Cardiac fibroblast (primary cell): ENCODE results near the gene KLF15.

Experiments
- DNase-seq, 2 donors: peaks; one replicate each; pipeline versions ENCODE4 v3.0.0 to v3.0.0-alpha.2; 2010; ENCODE audit warnings: low read depth in 2 of 2
- H3K4me3 ChIP-seq, 2 donors: replicated peaks in 1 of 2; 1 replicate in 1 of 2; 2 replicates in 1 of 2; pipeline ENCODE4 v1.5.1; 2011; ENCODE audit warnings: low read depth in 2 of 2, low read length in 2 of 2, mild to moderate bottlenecking in 2 of 2, moderate library complexity in 1 of 2
- TF ChIP-seq, protein P1 (sequence below): IDR thresholded peaks from one replicate; pipeline ENCODE4 v1.5.1; 2011; ENCODE audit warnings: low read depth, mild to moderate bottlenecking, low read length, inconsistent platforms

The KLF15 gene

DNA sequence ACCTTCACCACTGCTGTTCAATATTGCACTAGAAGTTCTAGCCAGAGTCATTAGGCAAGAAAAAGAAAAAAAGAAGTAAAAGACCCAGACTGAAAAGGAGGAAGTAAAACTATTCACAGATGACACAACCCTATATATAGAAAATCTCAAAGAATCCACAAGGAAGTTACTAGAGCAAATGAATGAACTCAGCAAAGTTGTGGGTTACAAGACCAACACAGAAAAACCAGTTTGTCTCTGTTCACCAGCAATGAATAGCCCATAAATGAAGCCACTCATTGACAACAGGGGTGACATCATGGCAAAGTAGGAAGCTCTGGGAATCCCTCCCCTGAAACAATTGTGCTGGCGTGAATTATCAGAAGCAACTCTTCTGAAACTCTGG lies 42.1 kb upstream of the KLF15 start:
- TF ChIP-seq, protein P1, sequence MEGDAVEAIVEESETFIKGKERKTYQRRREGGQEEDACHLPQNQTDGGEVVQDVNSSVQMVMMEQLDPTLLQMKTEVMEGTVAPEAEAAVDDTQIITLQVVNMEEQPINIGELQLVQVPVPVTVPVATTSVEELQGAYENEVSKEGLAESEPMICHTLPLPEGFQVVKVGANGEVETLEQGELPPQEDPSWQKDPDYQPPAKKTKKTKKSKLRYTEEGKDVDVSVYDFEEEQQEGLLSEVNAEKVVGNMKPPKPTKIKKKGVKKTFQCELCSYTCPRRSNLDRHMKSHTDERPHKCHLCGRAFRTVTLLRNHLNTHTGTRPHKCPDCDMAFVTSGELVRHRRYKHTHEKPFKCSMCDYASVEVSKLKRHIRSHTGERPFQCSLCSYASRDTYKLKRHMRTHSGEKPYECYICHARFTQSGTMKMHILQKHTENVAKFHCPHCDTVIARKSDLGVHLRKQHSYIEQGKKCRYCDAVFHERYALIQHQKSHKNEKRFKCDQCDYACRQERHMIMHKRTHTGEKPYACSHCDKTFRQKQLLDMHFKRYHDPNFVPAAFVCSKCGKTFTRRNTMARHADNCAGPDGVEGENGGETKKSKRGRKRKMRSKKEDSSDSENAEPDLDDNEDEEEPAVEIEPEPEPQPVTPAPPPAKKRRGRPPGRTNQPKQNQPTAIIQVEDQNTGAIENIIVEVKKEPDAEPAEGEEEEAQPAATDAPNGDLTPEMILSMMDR = no peak
- H3K4me3 ChIP-seq = no peak overlapping the region
- DNase-seq = no peak

DNA sequence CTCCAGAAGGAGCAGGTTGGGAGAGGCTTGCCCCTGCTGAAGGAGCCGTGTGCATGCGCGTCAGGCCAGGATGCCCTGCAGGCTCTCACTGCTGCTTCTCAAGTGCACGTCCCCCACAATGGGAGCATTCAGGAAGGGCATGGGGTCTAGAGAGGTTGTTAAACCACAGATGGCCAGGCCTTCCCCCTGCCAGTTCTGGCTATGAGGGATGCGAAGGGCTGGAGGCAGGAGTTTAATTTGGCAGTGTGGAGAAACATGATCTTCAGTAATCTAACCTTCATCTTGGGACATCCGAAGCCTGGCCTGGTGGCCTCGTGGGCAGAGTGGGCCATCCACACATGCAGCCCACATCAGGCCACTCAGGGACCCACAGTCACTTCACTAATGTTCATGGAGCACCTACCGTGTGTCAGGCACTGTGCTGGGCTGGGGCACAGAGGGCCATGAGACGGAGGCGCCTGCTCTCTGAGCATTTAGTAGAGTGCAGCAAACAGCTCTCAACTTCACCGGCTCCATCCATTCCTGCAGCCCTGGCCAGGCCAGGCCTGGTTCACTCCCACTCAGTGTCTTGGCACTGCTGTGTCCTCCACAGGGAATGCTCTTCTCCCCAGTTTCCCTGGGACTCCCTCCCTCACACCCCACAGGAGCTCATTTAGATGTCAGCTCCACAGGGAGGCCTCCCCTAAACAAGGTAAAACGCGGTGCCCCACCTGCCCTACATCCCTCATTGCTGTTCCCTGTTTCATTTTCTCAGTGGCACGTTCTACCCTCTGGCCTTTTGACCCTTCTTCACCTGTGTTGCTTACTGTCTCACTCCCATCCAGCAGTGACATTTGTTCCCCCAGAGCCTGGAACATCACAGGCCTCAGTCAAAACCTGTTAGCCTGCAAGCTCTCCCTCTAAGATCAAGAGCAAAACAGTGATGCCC lies 41.5 kb upstream of the KLF15 start:
- DNase-seq = no peak
- TF ChIP-seq, protein P1 = no peak
- no peak overlapping the region for H3K4me3 ChIP-seq

DNA sequence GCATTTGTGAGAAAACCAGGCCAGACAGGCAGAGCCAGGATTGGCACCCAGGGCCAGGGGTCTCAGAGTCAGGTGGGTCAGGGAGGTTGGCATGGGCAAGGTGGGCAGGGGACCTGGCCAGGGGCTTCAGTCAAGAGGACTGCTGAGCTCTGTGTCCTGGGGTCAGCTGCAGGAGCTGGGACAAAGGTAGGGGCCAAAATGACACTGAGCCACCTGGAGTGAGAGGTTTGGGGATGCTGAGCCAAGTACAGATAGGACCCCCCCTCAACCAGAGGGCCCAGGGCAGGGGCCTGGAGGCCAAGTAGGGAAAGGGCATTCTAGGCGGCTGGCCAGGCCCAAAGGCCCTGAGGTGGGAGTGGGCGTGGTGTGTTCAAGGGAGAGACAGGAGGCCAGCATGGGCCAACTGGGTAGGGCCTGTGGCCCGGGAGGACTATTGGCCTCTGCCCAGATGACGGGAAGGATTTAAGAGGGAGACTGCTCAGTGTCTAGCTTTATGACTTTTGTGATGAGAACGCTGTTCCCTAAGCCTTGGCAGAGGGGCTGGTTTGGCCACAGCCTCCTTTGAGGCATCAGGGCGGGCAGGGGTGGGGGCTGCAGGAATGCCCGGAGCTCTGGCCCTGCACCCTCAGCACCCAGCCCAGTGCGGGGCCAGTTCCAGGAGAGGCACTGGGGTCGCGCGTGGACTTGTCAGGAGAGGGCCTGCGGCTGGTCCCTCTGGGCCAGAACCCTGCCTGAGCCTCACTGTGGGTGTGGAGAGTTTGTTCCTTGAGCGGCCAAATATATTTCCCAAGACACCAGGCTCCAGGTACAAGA lies 40.6 kb upstream of the KLF15 start:
- no peak overlapping the region for H3K4me3 ChIP-seq
- no peak for DNase-seq
- TF ChIP-seq, protein P1 = no peak

DNA sequence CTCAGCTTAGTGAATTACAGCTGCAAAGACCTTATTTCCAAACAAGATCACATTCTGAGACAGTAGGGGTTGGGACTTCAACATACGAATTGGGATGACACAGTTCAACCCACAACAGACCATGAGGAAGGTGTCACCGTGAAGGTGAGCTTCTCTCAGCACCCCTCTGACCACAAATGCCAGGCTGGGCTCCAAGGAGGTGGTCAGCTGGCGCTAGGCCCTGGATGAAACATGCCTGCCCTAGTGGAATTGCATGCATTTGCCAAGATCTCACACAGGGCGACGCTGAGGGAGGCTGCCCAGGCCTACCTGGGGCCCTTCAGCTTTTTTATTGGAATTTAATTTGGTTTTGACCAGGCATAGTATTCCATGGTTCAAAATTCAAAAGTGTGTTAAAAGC lies 39.3 kb upstream of the KLF15 start:
- DNase-seq = no peak
- no peak overlapping the region for H3K4me3 ChIP-seq
- TF ChIP-seq, protein P1 = no peak

DNA sequence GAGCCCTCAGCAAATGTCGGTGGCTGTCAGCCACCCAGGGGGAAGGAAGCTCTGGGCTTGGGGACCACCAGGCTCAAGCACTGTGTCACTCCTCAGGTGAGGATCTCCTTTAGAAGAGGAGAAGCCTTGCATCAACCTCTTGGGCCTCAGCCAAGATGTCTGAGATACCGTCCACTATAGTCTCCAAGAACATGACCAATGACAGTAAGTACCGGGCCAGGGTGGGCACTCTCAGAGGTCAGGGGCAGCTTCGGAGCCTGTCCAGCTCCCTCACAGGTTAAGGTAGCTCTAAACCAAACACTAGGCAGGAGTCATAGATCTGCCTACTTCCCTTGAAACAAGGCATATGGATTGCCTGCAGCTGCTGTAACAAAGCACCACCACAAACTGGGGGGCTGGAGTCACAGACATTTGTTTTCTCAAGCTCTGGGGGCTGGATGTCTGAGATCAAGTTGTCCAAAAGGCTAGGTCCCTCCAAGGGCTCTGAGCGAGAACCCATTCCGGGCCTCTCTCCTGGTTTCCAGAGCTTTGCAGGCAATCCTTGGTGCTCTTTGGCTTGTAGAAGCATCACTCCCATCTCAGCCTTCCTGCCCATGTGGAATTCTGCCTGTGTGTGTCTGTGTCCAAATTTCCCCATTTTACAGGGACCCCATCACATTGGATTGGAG lies 38.8 kb upstream of the KLF15 start:
- no peak for DNase-seq
- TF ChIP-seq, protein P1 = no peak
- H3K4me3 ChIP-seq = no peak overlapping the region

DNA sequence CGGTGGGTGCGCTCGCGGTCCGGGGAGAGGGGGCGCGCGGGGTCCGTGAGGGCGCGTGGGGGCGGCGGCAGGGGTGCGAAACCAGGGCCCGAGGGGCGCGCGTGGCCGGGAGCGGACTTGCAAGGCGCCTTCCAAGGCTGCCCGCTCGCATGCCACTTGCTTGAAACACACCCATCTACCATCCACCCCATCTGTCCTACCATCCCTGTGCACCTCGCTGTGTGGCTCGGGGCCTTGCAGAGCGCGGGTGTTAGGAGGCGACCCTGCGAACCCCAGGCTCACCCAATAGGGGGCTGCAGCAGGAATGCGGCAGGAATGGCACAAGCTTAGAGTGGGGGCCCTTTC lies 37.7 kb upstream of the KLF15 start:
- no peak overlapping the region for H3K4me3 ChIP-seq
- DNase-seq = no peak
- TF ChIP-seq, protein P1 = no peak
